Measurements from ENCODE around the gene SMIM28. TPM values are rescaled to one million over a fixed set of nuclear protein-coding genes. Genes with fewer than 3 reads are reported as not detected.

SMIM28 gene
- total RNA-seq, 3 donors from 2014 or later, result not detected

GRCh38 chr6:138405816-138406413 is 28.2 kb downstream of the SMIM28 start:
- Mint-ChIP-seq H3K4me3 (no peak overlapping the region), H3K9me3 (no peaks in the 10 kb centered on the region), H3K27me3 (ENCODE audit: low read depth) (no peaks in the 10 kb centered on the region), H3K4me1 (ENCODE audit: low read depth) (peaks cover 31% of the 10 kb centered on the region), H3K36me3 (ENCODE audit: insufficient read depth) (peaks cover 29% of the 10 kb centered on the region)
- no peak for DNase-seq
- no peak for ATAC-seq

GRCh38 chr6:138406443-138406842 is 28.7 kb downstream of the SMIM28 start:
- Mint-ChIP-seq H3K36me3 (ENCODE audit: insufficient read depth) (peaks cover 33% of the 10 kb centered on the region), H3K27me3 (ENCODE audit: low read depth) (no peaks in the 10 kb centered on the region), H3K4me1 (ENCODE audit: low read depth) (peaks cover 37% of the 10 kb centered on the region), H3K9me3 (no peaks in the 10 kb centered on the region), H3K4me3 (no peak overlapping the region)
- DNase-seq (no peak), ATAC-seq (no peak)

- peaks cover 50% of the 10 kb centered on the region for H3K36me3 Mint-ChIP-seq (ENCODE audit: insufficient read depth)
- DNase-seq, result no peak
- no peak overlapping the region for H3K4me3 Mint-ChIP-seq
- no peak for ATAC-seq
- H3K27me3 Mint-ChIP-seq (ENCODE audit: low read depth), result no peaks in the 10 kb centered on the region
- H3K4me1 Mint-ChIP-seq (ENCODE audit: low read depth), result peaks cover 26% of the 10 kb centered on the region
- no peaks in the 10 kb centered on the region for H3K9me3 Mint-ChIP-seq
These were observed 32.5 kb downstream of the SMIM28 start for GRCh38 chr6:138410048-138410735.

- DNase-seq, result no peak
- ATAC-seq, result peak; percentile 70 to 75
- H3K9me3 Mint-ChIP-seq, result no peaks in the 10 kb centered on the region
- peaks cover 18% of the 10 kb centered on the region for H3K4me1 Mint-ChIP-seq (ENCODE audit: low read depth)
- H3K36me3 Mint-ChIP-seq (ENCODE audit: insufficient read depth), result peaks cover 47% of the 10 kb centered on the region
- H3K27me3 Mint-ChIP-seq (ENCODE audit: low read depth), result no peaks in the 10 kb centered on the region
- no peak overlapping the region for H3K4me3 Mint-ChIP-seq
These were observed 33.5 kb downstream of the SMIM28 start for GRCh38 chr6:138410972-138411880.

GRCh38 chr6:138415125-138415524 is 37.4 kb downstream of the SMIM28 start:
- H3K4me3 Mint-ChIP-seq, result no peak overlapping the region
- DNase-seq (no peak), ATAC-seq (no peak)
- peaks cover 9% of the 10 kb centered on the region for H3K4me1 Mint-ChIP-seq (ENCODE audit: low read depth)
- no peaks in the 10 kb centered on the region for H3K27me3 Mint-ChIP-seq (ENCODE audit: low read depth)
- H3K9me3 Mint-ChIP-seq, result no peaks in the 10 kb centered on the region
- peaks cover 44% of the 10 kb centered on the region for H3K36me3 Mint-ChIP-seq (ENCODE audit: insufficient read depth)

- H3K9me3 Mint-ChIP-seq, result no peaks in the 10 kb centered on the region
These were observed 38.5 kb downstream of the SMIM28 start for GRCh38 chr6:138416206-138416605.

GRCh38 chr6:138417493-138418117 is 39.9 kb downstream of the SMIM28 start:
- no peaks in the 10 kb centered on the region for H3K4me1 Mint-ChIP-seq (ENCODE audit: low read depth)
- no peaks in the 10 kb centered on the region for H3K27me3 Mint-ChIP-seq (ENCODE audit: low read depth)
- H3K9me3 Mint-ChIP-seq, result no peaks in the 10 kb centered on the region
- no peak overlapping the region for H3K4me3 Mint-ChIP-seq
- DNase-seq (no peak), ATAC-seq (no peak)
- peaks cover 39% of the 10 kb centered on the region for H3K36me3 Mint-ChIP-seq (ENCODE audit: insufficient read depth)

More at GRCh38 chr6:138416206-138416605, 38.5 kb downstream of the SMIM28 start:
- no peak for DNase-seq
- Mint-ChIP-seq H3K4me3 (no peak overlapping the region), H3K27me3 (ENCODE audit: low read depth) (no peaks in the 10 kb centered on the region), H3K4me1 (ENCODE audit: low read depth) (peaks cover 4% of the 10 kb centered on the region), H3K36me3 (ENCODE audit: insufficient read depth) (peaks cover 43% of the 10 kb centered on the region)
- ATAC-seq, result no peak

- Mint-ChIP-seq H3K4me1 (ENCODE audit: low read depth) (peaks cover 3% of the 10 kb centered on the region), H3K4me3 (no peak overlapping the region), H3K9me3 (no peaks in the 10 kb centered on the region), H3K36me3 (ENCODE audit: insufficient read depth) (peaks cover 35% of the 10 kb centered on the region), H3K27me3 (ENCODE audit: low read depth) (no peaks in the 10 kb centered on the region)
- DNase-seq (no peak), ATAC-seq (no peak)
These were observed 40.5 kb downstream of the SMIM28 start for GRCh38 chr6:138418118-138418742.

GRCh38 chr6:138419766-138420165 is 42.1 kb downstream of the SMIM28 start:
- Mint-ChIP-seq H3K36me3 (ENCODE audit: insufficient read depth) (peaks cover 24% of the 10 kb centered on the region), H3K4me3 (no peak overlapping the region), H3K9me3 (no peaks in the 10 kb centered on the region), H3K4me1 (ENCODE audit: low read depth) (peaks cover 6% of the 10 kb centered on the region), H3K27me3 (ENCODE audit: low read depth) (no peaks in the 10 kb centered on the region)
- ATAC-seq (no peak), DNase-seq (no peak)

- H3K4me1 Mint-ChIP-seq (ENCODE audit: low read depth), result peaks cover 6% of the 10 kb centered on the region
- H3K27me3 Mint-ChIP-seq (ENCODE audit: low read depth), result no peaks in the 10 kb centered on the region
- H3K9me3 Mint-ChIP-seq, result no peaks in the 10 kb centered on the region
- ATAC-seq (no peak), DNase-seq (no peak)
- peaks cover 24% of the 10 kb centered on the region for H3K36me3 Mint-ChIP-seq (ENCODE audit: insufficient read depth)
- no peak overlapping the region for H3K4me3 Mint-ChIP-seq
These were observed 42.7 kb downstream of the SMIM28 start for GRCh38 chr6:138420356-138420755.

GRCh38 chr6:138421089-138421488 is 43.4 kb downstream of the SMIM28 start:
- Mint-ChIP-seq H3K27me3 (ENCODE audit: low read depth) (no peaks in the 10 kb centered on the region), H3K4me3 (no peak overlapping the region), H3K9me3 (no peaks in the 10 kb centered on the region), H3K36me3 (ENCODE audit: insufficient read depth) (peaks cover 24% of the 10 kb centered on the region), H3K4me1 (ENCODE audit: low read depth) (peaks cover 6% of the 10 kb centered on the region)
- no peak for DNase-seq
- no peak for ATAC-seq

- ATAC-seq, result no peak
- no peak for DNase-seq
- H3K9me3 Mint-ChIP-seq, result no peaks in the 10 kb centered on the region
- no peak overlapping the region for H3K4me3 Mint-ChIP-seq
- no peaks in the 10 kb centered on the region for H3K27me3 Mint-ChIP-seq (ENCODE audit: low read depth)
- peaks cover 6% of the 10 kb centered on the region for H3K4me1 Mint-ChIP-seq (ENCODE audit: low read depth)
- H3K36me3 Mint-ChIP-seq (ENCODE audit: insufficient read depth), result peaks cover 21% of the 10 kb centered on the region
These were observed 43.9 kb downstream of the SMIM28 start for GRCh38 chr6:138421608-138422007.

- no peak for ATAC-seq
- DNase-seq, result no peak
- Mint-ChIP-seq H3K9me3 (no peaks in the 10 kb centered on the region), H3K4me1 (ENCODE audit: low read depth) (peaks cover 6% of the 10 kb centered on the region), H3K4me3 (no peak overlapping the region), H3K27me3 (ENCODE audit: low read depth) (no peaks in the 10 kb centered on the region), H3K36me3 (ENCODE audit: insufficient read depth) (peaks cover 15% of the 10 kb centered on the region)
These were observed 45.2 kb downstream of the SMIM28 start for GRCh38 chr6:138422861-138423260.
